ENCODE measurements around the gene PTCD2. TPM values are rescaled to one million over a fixed set of nuclear protein-coding genes. Genes with fewer than 3 reads are reported as not detected.

The PTCD2 gene
- total RNA-seq, 2 donors from 2014 or later: 9.5 to 13.4 TPM

DNA sequence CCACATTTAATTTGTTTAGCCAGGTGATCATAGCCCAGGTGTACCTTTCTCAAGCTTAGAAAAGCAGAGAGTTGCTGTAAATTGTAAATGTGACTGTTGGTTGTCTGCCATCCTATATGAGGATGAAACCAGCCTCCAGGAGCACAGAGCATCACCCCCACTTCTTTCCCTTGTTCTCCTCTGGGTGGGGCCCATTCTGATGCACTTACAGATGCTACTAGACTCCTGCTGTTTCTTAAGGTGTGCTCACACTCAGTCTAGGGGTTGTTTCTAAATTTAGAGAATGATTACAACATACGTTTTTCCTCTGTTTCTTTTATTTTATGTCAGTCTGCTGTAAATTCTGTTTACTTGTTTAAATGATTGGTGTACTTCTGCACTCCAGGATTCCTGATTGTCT lies 10.5 kb downstream of the PTCD2 start:
- Mint-ChIP-seq H3K27me3 (ENCODE audit: insufficient read depth) (no peaks in the 10 kb centered on the region), H3K4me3 (no peak overlapping the region), H3K27ac (no peak overlapping the region), H3K36me3 (ENCODE audit: low read depth) (peaks cover 40% of the 10 kb centered on the region), H3K4me1 (no peaks in the 10 kb centered on the region), H3K9me3 (no peaks in the 10 kb centered on the region)
- Histone ChIP-seq H3K27me3 (ENCODE audit: control insufficient read depth, insufficient read depth, low read length, poor library complexity, severe bottlenecking) (no peaks in the 10 kb centered on the region), H3K4me3 (ENCODE audit: low read length) (no peak overlapping the region), H3K36me3 (ENCODE audit: control insufficient read depth, insufficient read depth, low read length) (peaks cover 24% of the 10 kb centered on the region), H3K4me1 (ENCODE audit: control insufficient read depth, insufficient read depth, low read length) (no peaks in the 10 kb centered on the region), H3K9ac (ENCODE audit: extremely low read depth, low read length, poor library complexity, severe bottlenecking) (no peak overlapping the region), H3K9me3 (ENCODE audit: control insufficient read depth, low read length) (no peaks in the 10 kb centered on the region), H3K27ac (ENCODE audit: low read depth, low read length) (no peak overlapping the region)
- no peak for DNase-seq
- 87 to 100% methylated on average over 1 of the region's 1 CpG for WGBS, 2 experiments (ENCODE audit: insufficient coverage in 1 of 2, insufficient read length in 1 of 2)
- TF ChIP-seq, protein P1, sequence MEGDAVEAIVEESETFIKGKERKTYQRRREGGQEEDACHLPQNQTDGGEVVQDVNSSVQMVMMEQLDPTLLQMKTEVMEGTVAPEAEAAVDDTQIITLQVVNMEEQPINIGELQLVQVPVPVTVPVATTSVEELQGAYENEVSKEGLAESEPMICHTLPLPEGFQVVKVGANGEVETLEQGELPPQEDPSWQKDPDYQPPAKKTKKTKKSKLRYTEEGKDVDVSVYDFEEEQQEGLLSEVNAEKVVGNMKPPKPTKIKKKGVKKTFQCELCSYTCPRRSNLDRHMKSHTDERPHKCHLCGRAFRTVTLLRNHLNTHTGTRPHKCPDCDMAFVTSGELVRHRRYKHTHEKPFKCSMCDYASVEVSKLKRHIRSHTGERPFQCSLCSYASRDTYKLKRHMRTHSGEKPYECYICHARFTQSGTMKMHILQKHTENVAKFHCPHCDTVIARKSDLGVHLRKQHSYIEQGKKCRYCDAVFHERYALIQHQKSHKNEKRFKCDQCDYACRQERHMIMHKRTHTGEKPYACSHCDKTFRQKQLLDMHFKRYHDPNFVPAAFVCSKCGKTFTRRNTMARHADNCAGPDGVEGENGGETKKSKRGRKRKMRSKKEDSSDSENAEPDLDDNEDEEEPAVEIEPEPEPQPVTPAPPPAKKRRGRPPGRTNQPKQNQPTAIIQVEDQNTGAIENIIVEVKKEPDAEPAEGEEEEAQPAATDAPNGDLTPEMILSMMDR (conservative IDR thresholded peaks at IDR 0.05): no peak

GRCh38 chr5:72337159-72337558 lies 17.0 kb downstream of the PTCD2 start:
- Histone ChIP-seq H3K27ac (ENCODE audit: low read depth, low read length) (no peak overlapping the region), H3K27me3 (ENCODE audit: control insufficient read depth, insufficient read depth, low read length, poor library complexity, severe bottlenecking) (no peaks in the 10 kb centered on the region), H3K9ac (ENCODE audit: extremely low read depth, low read length, poor library complexity, severe bottlenecking) (no peak overlapping the region), H3K4me1 (ENCODE audit: control insufficient read depth, insufficient read depth, low read length) (no peaks in the 10 kb centered on the region), H3K4me3 (ENCODE audit: low read length) (no peak overlapping the region), H3K9me3 (ENCODE audit: control insufficient read depth, low read length) (no peaks in the 10 kb centered on the region), H3K36me3 (ENCODE audit: control insufficient read depth, insufficient read depth, low read length) (peaks cover 33% of the 10 kb centered on the region)
- peaks cover 27% of the 10 kb centered on the region for H3K36me3 Mint-ChIP-seq (ENCODE audit: low read depth)
- no peaks in the 10 kb centered on the region for H3K4me1 Mint-ChIP-seq
- DNase-seq: no peak
- 91% methylated on average over 1 of the region's 1 CpG; no CpG with 5 or more reads in 1 of the 2 experiments for WGBS, 2 experiments (ENCODE audit: insufficient coverage in 1 of 2, insufficient read length in 1 of 2)
- no peaks in the 10 kb centered on the region for H3K9me3 Mint-ChIP-seq
- TF ChIP-seq, protein P1 (conservative IDR thresholded peaks at IDR 0.05): no peak
- no peak overlapping the region for H3K4me3 Mint-ChIP-seq
- H3K27ac Mint-ChIP-seq: no peak overlapping the region
- H3K27me3 Mint-ChIP-seq (ENCODE audit: insufficient read depth): no peaks in the 10 kb centered on the region

DNA sequence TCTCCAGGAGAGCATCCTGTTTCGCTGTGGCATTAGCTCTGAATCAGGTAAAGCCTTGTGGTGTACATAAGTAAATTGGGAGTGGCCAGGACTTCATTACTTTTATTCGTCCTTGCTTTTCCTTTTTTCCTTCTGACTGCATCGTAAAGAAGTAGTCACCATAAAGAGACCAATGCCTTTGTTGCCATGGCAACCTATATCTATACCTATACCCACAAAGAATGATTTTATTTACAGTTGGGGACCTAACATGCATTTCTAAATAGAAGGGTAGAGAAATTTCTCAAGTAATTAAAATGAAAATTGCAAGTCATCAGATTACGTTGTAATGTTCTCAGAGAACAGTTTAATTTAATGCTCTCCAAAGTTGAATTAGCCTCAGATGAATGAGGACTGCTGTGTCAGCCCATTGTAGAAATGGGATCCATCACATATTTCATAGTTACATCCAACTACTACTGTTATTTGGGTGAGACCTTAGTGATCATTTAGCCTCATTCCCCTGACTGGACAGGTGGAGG lies 18.6 kb downstream of the PTCD2 start:
- Histone ChIP-seq H3K27ac (ENCODE audit: low read depth, low read length) (no peak overlapping the region), H3K9ac (ENCODE audit: extremely low read depth, low read length, poor library complexity, severe bottlenecking) (no peak overlapping the region), H3K27me3 (ENCODE audit: control insufficient read depth, insufficient read depth, low read length, poor library complexity, severe bottlenecking) (no peaks in the 10 kb centered on the region), H3K36me3 (ENCODE audit: control insufficient read depth, insufficient read depth, low read length) (peaks cover 41% of the 10 kb centered on the region), H3K4me3 (ENCODE audit: low read length) (no peak overlapping the region), H3K4me1 (ENCODE audit: control insufficient read depth, insufficient read depth, low read length) (no peaks in the 10 kb centered on the region), H3K9me3 (ENCODE audit: control insufficient read depth, low read length) (no peaks in the 10 kb centered on the region)
- H3K4me3 Mint-ChIP-seq: no peak overlapping the region
- peaks cover 2% of the 10 kb centered on the region for H3K9me3 Mint-ChIP-seq
- H3K27ac Mint-ChIP-seq: no peak overlapping the region
- no peak for DNase-seq
- peaks cover 29% of the 10 kb centered on the region for H3K36me3 Mint-ChIP-seq (ENCODE audit: low read depth)
- WGBS, 2 experiments (ENCODE audit: insufficient coverage in 1 of 2, insufficient read length in 1 of 2): 89 to 92% methylated on average over 3 to 4 of the region's 4 CpGs
- TF ChIP-seq, protein P1 (conservative IDR thresholded peaks at IDR 0.05): no peak
- no peaks in the 10 kb centered on the region for H3K27me3 Mint-ChIP-seq (ENCODE audit: insufficient read depth)
- no peaks in the 10 kb centered on the region for H3K4me1 Mint-ChIP-seq

All from endodermal cell (in vitro differentiated cells).